Right kidney (tissue), 9 donors: ENCODE measurements around the gene ESPNL.
A peak's percentile ranks its signal among the peaks of the same experiment; 100 is the strongest.
"Not testable (repeated sequence)": the region's sequence is repeated elsewhere in the genome, so short reads cannot be mapped to it uniquely, and the experiment has no call there.

ENCODE experiments used
- DNase-seq: peaks from one replicate; pipeline ENCODE4 v3.0.0-alpha.2; 2016
- long read RNA-seq, 8 donors: transcript quantifications; one replicate each; lab custom pipeline, GENCODE V29; 2026

ESPNL gene, protein sequence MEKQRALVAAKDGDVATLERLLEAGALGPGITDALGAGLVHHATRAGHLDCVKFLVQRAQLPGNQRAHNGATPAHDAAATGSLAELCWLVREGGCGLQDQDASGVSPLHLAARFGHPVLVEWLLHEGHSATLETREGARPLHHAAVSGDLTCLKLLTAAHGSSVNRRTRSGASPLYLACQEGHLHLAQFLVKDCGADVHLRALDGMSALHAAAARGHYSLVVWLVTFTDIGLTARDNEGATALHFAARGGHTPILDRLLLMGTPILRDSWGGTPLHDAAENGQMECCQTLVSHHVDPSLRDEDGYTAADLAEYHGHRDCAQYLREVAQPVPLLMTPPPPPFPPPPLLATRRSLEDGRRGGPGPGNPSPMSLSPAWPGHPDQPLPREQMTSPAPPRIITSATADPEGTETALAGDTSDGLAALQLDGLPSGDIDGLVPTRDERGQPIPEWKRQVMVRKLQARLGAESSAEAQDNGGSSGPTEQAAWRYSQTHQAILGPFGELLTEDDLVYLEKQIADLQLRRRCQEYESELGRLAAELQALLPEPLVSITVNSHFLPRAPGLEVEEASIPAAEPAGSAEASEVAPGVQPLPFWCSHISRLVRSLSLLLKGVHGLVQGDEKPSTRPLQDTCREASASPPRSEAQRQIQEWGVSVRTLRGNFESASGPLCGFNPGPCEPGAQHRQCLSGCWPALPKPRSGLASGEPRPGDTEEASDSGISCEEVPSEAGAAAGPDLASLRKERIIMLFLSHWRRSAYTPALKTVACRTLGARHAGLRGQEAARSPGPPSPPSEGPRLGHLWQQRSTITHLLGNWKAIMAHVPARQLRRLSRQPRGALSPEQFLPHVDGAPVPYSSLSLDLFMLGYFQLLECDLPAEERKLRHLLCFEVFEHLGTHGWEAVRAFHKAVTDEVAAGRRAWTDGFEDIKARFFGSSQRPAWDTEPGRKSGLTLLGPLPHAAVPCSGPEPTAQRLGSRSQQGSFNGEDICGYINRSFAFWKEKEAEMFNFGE
- long read RNA-seq, donor 1: 0 reads
- long read RNA-seq, donor 2: 0 reads
- long read RNA-seq, donor 3: 0 reads
- long read RNA-seq, donor 4: 0 reads
- long read RNA-seq, donor 5: 0 reads
- long read RNA-seq, donor 6: 0 reads
- long read RNA-seq, donor 7: 0 reads
- long read RNA-seq, donor 8: 0 reads

DNA sequence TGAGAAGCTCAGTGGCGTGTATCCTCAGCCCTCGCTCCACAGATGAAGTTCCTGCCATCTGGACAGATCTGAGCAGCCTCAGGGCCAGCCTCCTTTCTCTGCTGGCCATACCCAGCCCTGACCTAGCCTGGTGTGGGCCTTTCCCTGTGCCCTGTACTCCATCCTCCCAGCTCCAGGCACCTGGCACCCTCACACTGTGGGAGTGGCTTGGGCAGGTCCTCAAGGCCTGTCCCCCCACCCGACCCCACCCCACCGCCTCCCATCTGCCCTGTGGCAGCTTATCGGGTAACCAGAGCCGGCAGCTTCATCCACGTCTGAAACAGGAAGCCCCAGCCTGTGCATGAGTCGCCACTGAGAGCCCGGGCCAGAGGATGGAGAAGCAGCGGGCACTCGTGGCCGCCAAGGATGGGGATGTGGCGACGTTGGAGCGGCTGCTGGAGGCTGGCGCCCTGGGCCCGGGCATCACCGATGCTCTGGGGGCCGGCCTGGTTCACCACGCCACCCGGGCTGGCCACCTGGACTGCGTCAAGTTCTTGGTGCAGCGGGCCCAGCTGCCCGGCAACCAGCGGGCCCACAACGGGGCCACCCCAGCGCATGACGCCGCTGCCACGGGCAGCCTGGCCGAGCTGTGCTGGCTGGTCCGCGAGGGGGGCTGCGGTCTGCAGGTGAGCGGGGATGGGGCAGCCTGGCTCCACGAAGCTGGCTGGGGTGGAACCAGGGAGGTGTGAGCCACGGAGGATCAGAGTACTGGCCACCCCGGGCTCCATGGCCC is at the start of gene ESPNL:
Gene ESPNL (plus strand): TSS at position 292 of the 772 bp plus-strand sequence. CDS start 80 bp downstream, at position 372.
- DNase-seq: no peak

DNA sequence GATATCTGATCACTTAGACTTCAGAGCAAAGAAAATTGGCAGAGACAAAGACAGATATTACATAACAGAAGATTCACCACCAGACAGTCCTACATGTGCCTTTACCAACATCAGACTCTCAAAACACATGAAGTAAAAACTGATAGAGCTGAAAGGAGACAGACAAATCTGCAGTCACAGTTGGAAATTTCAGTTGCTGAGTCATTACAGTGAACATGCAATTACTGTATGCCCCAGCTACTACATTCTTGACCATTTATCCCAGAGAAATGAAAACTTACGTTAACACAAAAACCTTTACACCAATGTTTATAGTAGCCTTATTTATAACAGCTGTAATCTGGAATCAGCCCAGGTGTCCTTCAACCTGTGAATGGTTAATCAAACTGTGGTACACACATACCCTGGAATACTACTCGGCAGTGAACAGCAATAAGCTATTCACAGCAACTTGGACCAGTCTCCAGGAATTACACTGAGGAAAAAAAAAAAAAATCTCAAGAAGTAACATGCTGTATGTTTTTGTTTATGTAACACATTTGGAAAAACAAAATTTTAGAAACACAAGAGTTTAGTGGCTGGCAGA is 46.9 kb upstream of the ESPNL start:
- no peak for DNase-seq

DNA sequence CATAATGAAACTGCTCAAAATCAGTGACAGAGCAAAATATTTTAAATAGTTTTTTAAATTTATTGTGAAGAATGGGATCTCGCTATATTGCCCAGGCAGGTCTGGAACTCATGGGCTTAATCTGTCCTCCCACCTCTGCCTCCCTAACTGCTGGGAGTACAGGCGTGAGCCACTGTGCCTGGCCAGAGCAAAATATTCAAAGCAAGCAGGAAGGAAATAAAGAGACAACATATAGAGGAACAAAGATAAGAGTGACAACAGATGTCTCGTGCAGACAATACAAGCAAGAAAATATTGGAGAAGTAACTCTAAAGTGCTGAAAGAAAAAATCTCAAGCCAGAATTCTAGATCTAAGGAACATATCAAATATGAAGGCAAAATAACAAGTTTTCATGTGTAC is 44.3 kb upstream of the ESPNL start:
- DNase-seq: no peak

DNA sequence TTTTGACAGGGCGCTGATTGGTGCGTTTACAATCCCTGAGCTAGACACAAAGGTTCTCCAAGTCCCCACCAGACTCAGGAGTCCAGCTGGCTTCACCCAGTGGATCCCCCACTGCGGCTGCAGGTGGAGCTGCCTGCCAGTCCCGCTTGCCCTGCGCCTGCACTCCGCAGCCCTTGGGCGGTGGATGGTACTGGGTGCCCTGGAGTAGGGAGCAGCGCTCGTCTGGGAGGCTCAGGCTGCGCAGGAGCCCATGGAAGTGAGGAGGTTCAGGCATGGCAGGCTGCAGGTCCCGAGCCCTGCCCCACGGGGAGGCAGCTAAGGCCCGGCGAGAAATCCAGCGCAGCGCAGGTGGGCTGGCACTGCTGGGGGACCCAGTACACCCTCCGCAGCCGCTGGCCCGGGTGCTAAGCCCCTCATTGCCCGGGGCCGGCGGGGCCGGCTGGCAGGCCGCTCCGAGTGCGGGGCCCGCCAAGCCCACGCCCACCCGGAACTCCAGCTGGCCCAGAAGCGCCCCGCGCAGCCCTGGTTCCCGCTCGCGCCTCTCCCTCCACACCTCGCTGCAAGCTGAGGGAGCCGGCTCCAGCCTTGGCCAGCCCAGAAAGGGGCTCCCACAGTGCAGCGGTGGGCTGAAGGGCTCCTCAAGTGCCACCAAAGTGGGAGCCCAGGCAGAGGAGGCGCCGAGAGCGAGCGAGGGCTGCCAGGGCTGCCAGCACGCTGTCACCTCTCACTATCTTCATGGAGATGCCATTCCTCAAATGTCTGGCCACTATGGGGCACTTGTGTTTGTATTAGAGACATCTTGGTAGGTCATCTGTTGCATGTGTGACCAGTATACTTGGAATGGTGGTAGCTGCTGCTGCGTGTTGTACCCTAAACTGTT is 42.2 kb upstream of the ESPNL start:
- DNase-seq: not testable (repeated sequence)

DNA sequence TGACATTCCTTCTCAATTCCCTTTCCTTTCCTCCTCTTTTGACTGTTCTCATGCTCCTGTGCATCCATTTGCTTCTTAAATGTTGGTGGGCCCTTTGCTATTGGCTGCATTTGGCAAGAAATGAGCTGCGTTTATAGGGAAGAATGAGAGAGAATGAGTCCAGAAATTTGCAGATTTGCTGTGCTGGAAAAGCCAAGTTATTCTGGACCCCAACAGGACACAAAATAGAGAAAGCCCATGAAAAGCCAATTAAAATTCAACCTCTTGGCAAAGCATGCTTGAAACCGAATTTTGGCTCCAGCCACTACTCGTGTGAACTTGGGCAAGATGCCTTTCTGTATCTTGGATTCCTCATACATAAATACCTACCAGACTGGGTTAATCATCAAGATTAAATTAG is 40.6 kb upstream of the ESPNL start:
- DNase-seq: no peak

DNA sequence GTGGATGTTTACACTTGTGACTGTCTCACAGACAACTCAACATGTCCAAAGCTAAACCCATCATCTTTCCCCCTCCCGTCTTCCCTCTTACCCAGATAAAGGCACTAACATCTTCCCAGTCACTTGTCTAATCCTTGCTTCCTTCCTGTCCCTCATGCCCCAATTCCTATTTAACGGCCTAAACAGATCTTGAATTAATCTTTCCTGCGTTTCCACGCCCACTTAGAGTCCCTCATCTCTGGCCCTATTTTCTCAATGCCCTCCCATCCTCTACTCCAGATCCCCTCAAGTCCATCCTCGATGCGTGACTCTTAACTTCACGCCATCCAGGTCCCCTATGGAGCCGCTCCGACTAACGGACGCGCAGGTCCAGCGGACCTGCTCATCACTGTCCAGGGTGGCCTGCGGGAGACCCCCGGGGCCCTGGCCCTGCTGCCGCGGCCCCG is 40.0 kb upstream of the ESPNL start:
- no peak for DNase-seq

DNA sequence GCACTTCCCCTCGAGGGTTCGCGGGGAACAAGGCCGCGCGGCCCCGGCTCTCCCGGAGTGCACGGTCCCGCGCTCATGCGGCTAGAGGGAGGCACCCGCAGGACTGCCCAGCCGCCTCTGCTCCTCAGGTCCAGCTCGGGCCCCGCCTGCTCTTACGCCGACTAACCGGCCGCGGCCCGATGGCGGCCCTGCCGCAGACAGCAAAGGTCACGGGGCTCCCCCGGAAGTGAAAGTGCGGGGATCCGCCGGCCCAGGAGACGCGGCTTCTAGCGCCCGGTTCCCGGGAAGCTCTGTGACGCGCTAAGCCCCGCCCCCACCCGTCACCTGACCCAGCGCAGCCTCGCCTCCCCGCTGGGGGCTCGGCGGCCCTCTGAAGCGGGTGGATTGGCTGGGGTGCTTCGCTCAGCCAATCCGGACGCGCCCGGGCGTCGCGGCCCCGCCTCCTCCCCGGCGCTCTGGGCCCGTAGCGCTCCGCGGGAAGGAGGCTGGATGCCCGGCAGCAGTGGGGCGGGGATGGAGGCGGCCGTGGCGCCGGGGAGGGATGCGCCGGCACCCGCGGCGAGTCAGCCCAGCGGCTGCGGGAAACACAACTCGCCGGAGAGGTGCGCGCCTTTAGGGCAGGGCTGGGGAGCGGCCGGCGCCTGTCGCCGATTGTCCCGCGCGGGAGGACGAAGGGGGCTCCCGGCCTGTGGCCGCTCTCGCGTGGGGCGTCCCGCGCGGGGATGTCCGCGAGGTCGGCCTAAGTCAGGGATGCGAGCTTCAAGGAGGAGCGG is 39.4 kb upstream of the ESPNL start, which contains the start of gene SCLY:
Gene SCLY (plus strand): TSS at position 460 of the 773 bp plus-strand sequence. CDS start 54 bp downstream, at position 514.
- peak; percentile 97 for DNase-seq

DNA sequence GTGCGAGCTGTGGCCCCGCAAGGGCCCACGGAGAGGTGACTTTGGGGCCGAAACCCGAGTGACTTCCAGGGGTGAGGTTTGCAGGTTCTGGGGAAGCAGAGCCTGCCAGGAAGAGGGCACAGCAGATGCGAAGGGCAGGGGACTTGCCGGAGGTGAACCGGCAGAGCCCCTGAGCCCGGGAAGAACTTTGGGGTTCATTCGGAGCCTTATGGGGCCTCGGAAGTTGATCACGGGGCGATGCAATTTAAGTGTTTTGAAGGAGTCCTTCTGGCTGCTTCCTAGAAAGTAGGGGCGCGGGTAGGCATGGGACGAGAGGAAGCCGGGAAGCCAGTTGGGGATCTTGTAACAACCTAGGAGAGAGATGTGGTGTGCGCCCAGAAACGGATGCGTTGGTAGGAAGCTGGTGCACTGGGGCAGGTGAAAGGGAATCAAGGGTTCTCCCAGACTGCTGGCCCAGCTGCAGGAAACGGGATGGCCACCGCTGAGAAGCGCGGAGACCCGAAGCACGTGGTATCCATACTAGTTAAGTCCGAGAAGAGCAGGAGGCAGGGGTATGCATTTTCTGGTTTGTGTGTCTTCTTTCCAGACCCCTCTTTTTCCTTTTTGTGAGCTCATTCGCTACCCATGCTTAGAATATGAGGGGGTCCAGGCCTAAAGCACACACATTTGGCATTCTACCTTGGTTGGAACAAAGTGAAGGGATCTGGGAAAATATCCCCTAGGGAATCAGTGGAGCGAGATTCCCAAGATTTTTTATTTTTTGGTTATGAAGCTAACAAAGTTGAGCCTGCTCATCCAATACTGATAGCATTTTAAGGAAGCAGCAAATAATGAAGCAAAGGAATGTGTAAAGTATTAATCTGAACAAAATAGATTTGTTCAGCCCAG is 38.6 kb upstream of the ESPNL start:
- no peak for DNase-seq

DNA sequence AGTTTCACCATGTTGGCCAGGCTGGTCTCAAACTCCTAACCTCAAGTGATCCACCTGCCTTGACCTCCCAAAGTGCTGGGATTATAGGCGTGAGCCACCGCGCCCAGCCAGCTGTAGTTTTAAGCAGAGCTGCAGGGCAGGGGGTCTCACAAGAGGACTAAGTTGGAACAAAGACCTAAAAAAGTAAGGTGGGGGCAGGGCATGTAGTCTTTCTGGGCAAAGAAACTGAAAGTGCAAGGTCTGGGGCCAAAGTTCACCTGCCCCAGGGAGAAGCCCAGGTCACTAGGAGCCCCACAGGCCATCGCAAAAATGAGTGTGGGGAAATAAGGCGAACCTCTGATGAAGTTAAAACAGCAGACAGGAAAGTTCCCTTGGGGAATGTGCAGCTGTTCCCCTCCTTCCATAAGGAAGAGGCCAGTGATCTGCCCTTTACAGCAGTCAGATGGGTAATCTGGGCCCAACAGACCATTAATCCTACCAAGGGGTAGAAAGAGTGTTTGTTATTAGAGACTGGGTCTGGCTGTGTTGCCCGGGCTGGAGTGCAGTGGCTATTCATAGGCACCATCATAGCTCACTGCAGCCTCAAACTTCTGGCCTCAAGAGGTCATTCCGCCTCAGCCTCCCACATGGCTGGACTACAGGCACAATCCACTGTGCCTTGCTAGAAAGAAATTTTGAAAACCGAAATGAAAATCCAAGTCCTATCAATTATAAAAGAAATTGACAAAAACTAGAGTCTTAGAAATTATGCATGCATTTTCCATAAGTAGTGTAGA is 36.5 kb upstream of the ESPNL start:
- DNase-seq: no peak

DNA sequence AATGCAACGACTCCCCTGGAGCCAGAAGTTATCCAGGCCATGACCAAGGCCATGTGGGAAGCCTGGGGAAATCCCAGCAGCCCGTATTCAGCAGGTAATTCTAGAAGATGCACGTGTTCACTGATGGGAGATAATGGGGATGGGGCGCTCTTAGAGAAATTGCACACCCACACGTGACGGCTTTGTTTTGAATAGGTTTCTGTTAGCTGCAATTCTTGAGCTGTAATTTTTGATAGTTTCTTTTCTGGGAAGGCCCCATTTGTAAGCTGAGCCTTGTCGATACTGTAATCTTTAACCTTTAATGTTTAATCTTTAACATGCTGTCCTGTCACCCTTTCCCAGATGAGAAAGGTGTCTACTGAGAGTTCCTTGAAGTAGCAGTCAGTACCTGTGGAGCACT is 35.8 kb upstream of the ESPNL start:
- peak; percentile 9 for DNase-seq

DNA sequence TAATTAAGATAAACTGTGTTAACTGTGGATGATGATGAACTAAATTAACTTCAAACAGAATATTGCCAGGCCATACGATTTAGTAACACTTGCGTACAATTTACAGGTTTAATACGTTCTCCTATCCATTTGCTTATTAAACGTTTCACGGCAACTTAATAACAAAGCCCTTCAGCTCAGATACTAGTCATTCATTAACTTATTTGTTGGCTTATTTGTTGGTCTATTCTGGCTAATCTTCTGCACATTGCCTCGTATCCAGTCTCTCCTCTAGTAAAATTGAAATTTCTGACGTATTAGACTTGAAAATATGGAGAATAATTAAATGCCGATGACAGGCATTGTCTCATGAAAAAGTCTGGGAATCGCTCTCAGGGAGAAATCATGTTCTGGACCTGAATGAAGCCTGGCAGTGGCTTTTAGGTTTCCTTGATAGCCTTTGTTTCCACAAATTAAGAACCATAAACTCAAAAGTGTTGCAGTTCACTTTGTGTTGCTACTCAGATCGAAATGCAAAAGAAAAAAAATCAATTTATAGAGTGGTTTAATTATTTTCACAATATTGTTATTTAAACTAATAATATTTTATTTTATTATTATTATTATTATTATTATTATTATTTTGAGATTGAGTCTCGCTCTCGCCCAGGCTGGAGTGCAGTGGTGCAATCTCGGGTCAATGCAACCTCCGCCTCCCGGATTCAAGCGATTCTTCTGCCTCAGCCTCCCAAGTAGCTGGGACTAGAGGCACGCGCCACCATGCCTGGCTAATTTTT is 34.9 kb upstream of the ESPNL start:
- no peak for DNase-seq

DNA sequence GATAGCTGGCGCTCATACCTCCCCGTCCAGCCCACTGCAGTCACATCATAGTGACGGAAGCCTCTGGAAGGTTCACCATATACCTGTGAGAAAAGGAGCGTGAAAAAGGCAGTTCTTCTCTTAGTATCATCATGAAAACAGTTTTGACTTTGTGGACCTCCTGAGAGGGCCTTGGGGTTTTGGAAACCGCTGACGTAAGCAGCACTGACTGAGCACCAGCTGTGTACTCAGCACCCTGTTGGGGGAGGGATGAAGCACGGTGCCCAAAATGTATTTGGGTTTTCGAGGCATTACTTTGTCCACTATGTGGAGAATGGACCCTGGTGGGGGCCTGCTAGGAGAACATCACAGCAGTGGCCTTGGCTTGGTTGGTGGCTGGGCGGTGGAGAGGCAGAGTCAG is 33.9 kb upstream of the ESPNL start:
- no peak for DNase-seq

DNA sequence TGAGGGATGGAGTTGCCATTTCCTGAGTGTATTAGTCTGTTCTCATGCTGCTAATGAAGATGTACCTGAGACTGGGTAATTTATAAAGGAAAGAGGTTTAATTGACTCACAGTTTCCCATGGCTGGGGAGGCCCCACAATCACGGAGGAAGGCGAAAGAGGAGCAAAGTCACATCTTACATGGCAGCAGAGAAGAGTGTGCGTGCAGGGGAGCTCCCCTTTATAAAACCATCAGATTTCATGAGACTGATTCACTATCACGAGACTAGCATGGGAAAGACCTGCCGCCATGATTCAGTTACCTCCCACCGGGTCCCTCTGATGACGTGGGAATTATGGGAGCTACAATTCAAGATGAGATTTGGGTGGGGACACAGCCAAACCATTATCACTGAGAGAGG is 33.4 kb upstream of the ESPNL start:
- DNase-seq: not testable (repeated sequence)

DNA sequence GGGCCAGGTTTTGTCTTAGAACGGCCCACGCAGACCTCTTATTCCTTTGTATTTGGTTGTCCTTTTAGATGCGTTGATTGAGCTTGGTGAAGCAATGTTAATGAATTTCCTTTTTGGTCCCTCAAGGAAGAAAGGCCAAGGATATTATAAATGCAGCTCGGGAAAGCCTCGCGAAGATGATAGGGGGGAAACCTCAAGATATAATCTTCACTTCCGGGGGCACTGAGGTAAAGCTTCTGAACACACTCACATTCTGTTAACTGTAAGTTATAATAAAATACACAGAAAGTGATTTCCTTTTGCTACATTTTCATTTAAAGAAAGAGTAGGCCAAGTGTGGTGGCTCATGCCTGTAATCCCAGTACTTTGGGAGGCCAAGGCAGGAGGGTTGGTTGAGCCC is 32.2 kb upstream of the ESPNL start:
- no peak for DNase-seq

DNA sequence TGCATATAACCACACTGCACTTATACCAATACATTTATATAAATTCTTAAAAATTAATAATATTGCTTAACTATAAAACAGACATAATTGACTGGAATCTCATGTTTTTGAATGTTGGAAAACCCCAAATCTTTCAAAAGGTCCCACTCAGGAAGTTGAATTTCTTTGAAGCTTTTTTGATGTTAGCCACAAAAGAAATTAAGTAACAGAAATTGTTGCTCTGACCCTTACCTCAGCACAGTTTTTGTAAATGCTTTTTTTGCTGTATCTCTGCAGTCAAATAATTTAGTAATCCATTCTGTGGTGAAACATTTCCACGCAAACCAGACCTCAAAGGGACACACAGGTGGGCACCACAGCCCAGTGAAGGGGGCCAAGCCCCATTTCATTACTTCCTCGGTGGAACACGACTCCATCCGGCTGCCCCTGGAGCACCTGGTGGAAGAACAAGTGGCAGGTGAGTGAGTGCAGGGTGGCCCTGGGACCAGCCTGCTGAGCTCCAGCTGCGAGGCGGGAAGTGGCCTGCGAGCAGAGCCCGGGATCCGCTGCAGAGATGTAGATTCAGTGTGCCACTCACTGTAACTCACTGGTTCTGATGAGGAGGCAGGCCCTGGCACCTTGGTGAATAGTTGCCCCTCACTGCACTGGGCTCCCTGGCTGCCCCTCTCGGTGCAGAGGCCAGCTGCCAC is 31.0 kb upstream of the ESPNL start:
- DNase-seq: no peak

DNA sequence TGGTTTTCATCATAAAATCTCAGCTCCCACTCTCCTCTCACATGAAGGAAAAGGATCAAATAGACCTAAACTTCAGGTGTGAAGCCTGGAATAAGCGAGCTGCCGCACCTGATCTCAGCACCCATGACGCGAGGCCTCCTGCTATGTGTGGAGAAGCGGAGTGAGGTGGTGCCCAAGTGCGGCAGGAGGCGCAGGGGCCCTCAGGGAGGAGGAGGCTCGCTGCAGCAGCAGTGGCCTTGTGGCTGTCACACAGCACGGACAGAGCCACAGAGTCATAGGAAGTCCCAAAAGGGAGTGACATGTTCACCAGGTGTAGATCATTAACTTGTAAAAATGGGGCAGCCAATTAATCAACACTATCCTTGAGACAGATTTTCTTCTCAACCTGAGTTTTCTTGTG is 30.3 kb upstream of the ESPNL start:
- DNase-seq: no peak
